Measurements from ENCODE around the gene TCTN2. TPM values are rescaled to one million over a fixed set of nuclear protein-coding genes. Genes with fewer than 3 reads are reported as not detected.

Gene TCTN2
- total and polyA plus RNA-seq, 2 donors (not counting 1 experiment from before 2014, with no cell fraction given) = 7.9 to 14.8 TPM

- H3K4me2 ChIP-seq (ENCODE audit: extremely low read depth, insufficient read depth, low read length) = no peak overlapping the region
- no peaks in the 10 kb centered on the region for H3K79me2 ChIP-seq (ENCODE audit: control insufficient read depth, insufficient read depth, low read length)
- no peak overlapping the region for H3K9ac ChIP-seq (ENCODE audit: insufficient read depth, low read length)
- TF ChIP-seq EZH2 (IDR thresholded peaks at IDR 0.05; ENCODE audit: low read length, missing control alignments) = no peak
- TF ChIP-seq CTCF (conservative IDR thresholded peaks at IDR 0.05 in 1 of 2, IDR thresholded peaks at IDR 0.05 in 1 of 2; ENCODE audit: low read depth in 1 of 2, low read length in 2 of 2) = no peak
- no peaks in the 10 kb centered on the region for H4K20me1 ChIP-seq (ENCODE audit: control insufficient read depth, extremely low read depth, insufficient read depth, low read length)
- no peaks in the 10 kb centered on the region for H3K9me3 ChIP-seq (ENCODE audit: control insufficient read depth, insufficient read depth, low read depth, low read length)
- no peak overlapping the region for H3K27ac ChIP-seq (ENCODE audit: insufficient read depth, low read length)
- H3K4me3 ChIP-seq (replicated peaks in 1 of 4; ENCODE audit: control extremely low read depth in 1 of 4, insufficient read depth in 1 of 4, low read depth in 3 of 4, low read length in 4 of 4) = no peak overlapping the region
- no peak overlapping the region for H2AFZ ChIP-seq (ENCODE audit: low read length)
- no peaks in the 10 kb centered on the region for H3K4me1 ChIP-seq (ENCODE audit: control insufficient read depth, extremely low read depth, insufficient read depth, low read length)
- H3K36me3 ChIP-seq (ENCODE audit: control insufficient read depth, insufficient read depth, low read length) = peaks cover 7% of the 10 kb centered on the region
- H3K27me3 ChIP-seq (ENCODE audit: control insufficient read depth, insufficient read depth, low read length) = no peaks in the 10 kb centered on the region
- no peak for DNase-seq (ENCODE audit: low read depth in 2 of 2)
Measured at GRCh38 chr12:123752046-123752445, 81.1 kb downstream of the TCTN2 start.

GRCh38 chr12:123754041-123754772, 83.3 kb downstream of the TCTN2 start:
- Histone ChIP-seq H4K20me1 (ENCODE audit: control insufficient read depth, extremely low read depth, insufficient read depth, low read length) (no peaks in the 10 kb centered on the region), H3K9me3 (ENCODE audit: control insufficient read depth, insufficient read depth, low read depth, low read length) (no peaks in the 10 kb centered on the region), H3K4me2 (ENCODE audit: extremely low read depth, insufficient read depth, low read length) (no peak overlapping the region), H3K36me3 (ENCODE audit: control insufficient read depth, insufficient read depth, low read length) (peaks cover 4% of the 10 kb centered on the region), H3K27ac (ENCODE audit: insufficient read depth, low read length) (no peak overlapping the region), H3K79me2 (ENCODE audit: control insufficient read depth, insufficient read depth, low read length) (no peaks in the 10 kb centered on the region), H2AFZ (ENCODE audit: low read length) (no peak overlapping the region), H3K4me1 (ENCODE audit: control insufficient read depth, extremely low read depth, insufficient read depth, low read length) (no peaks in the 10 kb centered on the region), H3K4me3 (replicated peaks in 1 of 4; ENCODE audit: control extremely low read depth in 1 of 4, insufficient read depth in 1 of 4, low read depth in 3 of 4, low read length in 4 of 4) (no peak overlapping the region), H3K27me3 (ENCODE audit: control insufficient read depth, insufficient read depth, low read length) (no peaks in the 10 kb centered on the region), H3K9ac (ENCODE audit: insufficient read depth, low read length) (no peak overlapping the region)
- no peak for DNase-seq (ENCODE audit: low read depth in 2 of 2)
- TF ChIP-seq CTCF (conservative IDR thresholded peaks at IDR 0.05 in 1 of 2, IDR thresholded peaks at IDR 0.05 in 1 of 2; ENCODE audit: low read depth in 1 of 2, low read length in 2 of 2) (no peak), EZH2 (IDR thresholded peaks at IDR 0.05; ENCODE audit: low read length, missing control alignments) (no peak)

GRCh38 chr12:123757561-123757960, 86.6 kb downstream of the TCTN2 start:
- no peaks in the 10 kb centered on the region for H3K27me3 ChIP-seq (ENCODE audit: control insufficient read depth, insufficient read depth, low read length)
- no peaks in the 10 kb centered on the region for H4K20me1 ChIP-seq (ENCODE audit: control insufficient read depth, extremely low read depth, insufficient read depth, low read length)
- no peaks in the 10 kb centered on the region for H3K36me3 ChIP-seq (ENCODE audit: control insufficient read depth, insufficient read depth, low read length)
- peak; percentile 5 to 97 for DNase-seq (ENCODE audit: low read depth in 2 of 2)
- H3K9me3 ChIP-seq (ENCODE audit: control insufficient read depth, insufficient read depth, low read depth, low read length) = no peaks in the 10 kb centered on the region
- no peak overlapping the region for H3K9ac ChIP-seq (ENCODE audit: insufficient read depth, low read length)
- H3K4me1 ChIP-seq (ENCODE audit: control insufficient read depth, extremely low read depth, insufficient read depth, low read length) = peaks cover 2% of the 10 kb centered on the region
- H3K4me2 ChIP-seq (ENCODE audit: extremely low read depth, insufficient read depth, low read length) = no peak overlapping the region
- H3K79me2 ChIP-seq (ENCODE audit: control insufficient read depth, insufficient read depth, low read length) = no peaks in the 10 kb centered on the region
- TF ChIP-seq EZH2 (IDR thresholded peaks at IDR 0.05; ENCODE audit: low read length, missing control alignments) (no peak), CTCF (conservative IDR thresholded peaks at IDR 0.05 in 1 of 2, IDR thresholded peaks at IDR 0.05 in 1 of 2; ENCODE audit: low read depth in 1 of 2, low read length in 2 of 2) (no peak)
- no peak overlapping the region for H3K27ac ChIP-seq (ENCODE audit: insufficient read depth, low read length)
- no peak overlapping the region for H2AFZ ChIP-seq (ENCODE audit: low read length)
- no peak overlapping the region for H3K4me3 ChIP-seq (replicated peaks in 1 of 4; ENCODE audit: control extremely low read depth in 1 of 4, insufficient read depth in 1 of 4, low read depth in 3 of 4, low read length in 4 of 4)

Other genes starting within 250 kb of the TCTN2 start
- 3.1 and 4.5 TPM in 2 replicates for gene RILPL2, start 234.4 kb upstream of the TCTN2 start, total RNA-seq
- 3.5 and 3.7 TPM in 2 replicates for gene RILPL2, start 234.4 kb upstream of the TCTN2 start, polyA plus RNA-seq
- gene SNRNP35, start 213.0 kb upstream of the TCTN2 start, total RNA-seq = 18.5 and 20.8 TPM in 2 replicates
- gene SNRNP35, start 213.0 kb upstream of the TCTN2 start, polyA plus RNA-seq = 16.1 and 21.5 TPM in 2 replicates
- gene RILPL1, start 137.4 kb upstream of the TCTN2 start, total RNA-seq = 4.9 and 7.8 TPM in 2 replicates
- 12.6 and 15.8 TPM in 2 replicates for gene RILPL1, start 137.4 kb upstream of the TCTN2 start, polyA plus RNA-seq
- gene TMED2, start 86.6 kb upstream of the TCTN2 start, total RNA-seq = 313 and 384 TPM in 2 replicates
- 324 and 398 TPM in 2 replicates for gene TMED2, start 86.6 kb upstream of the TCTN2 start, polyA plus RNA-seq
- gene DDX55, start 69.0 kb upstream of the TCTN2 start, total RNA-seq = 13.9 and 14.9 TPM in 2 replicates
- gene DDX55, start 69.0 kb upstream of the TCTN2 start, polyA plus RNA-seq = 11.2 and 17.5 TPM in 2 replicates
- 23.1 and 28.0 TPM in 2 replicates for gene EIF2B1, start 37.4 kb upstream of the TCTN2 start, total RNA-seq
- 36.1 and 44.6 TPM in 2 replicates for gene EIF2B1, start 37.4 kb upstream of the TCTN2 start, polyA plus RNA-seq
- gene GTF2H3, start 37.3 kb upstream of the TCTN2 start, total RNA-seq = 29.8 and 39.3 TPM in 2 replicates
- 56.3 and 70.1 TPM in 2 replicates for gene GTF2H3, start 37.3 kb upstream of the TCTN2 start, polyA plus RNA-seq
- 16.3 and 22.1 TPM in 2 replicates for gene ATP6V0A2, start 41.2 kb downstream of the TCTN2 start, total RNA-seq
- gene ATP6V0A2, start 41.2 kb downstream of the TCTN2 start, polyA plus RNA-seq = 21.7 and 25.3 TPM in 2 replicates
- 0.26 and 0.33 TPM in 2 replicates for gene DNAH10, start 91.2 kb downstream of the TCTN2 start, total RNA-seq
- 0.06 and 0.12 TPM in 2 replicates for gene DNAH10, start 91.2 kb downstream of the TCTN2 start, polyA plus RNA-seq

Measured in fibroblast of lung (primary cell).